HTR-8/SVneo (cell line): ENCODE data around the gene ING3.

Experiments
- DNase-seq: peaks from one replicate; pipeline ENCODE4 v3.0.0; 2011; ENCODE audit warnings: low spot score, mixed read lengths; ENCODE audit not compliant: insufficient read length
- FAIRE-seq: peaks from 2 replicates; lab custom pipeline; 2011; peaks lifted over from hg19 to GRCh38; lab: Jason Lieb, UNC

The ING3 gene

GRCh38 chr7:120950539-120951308 is at the start of gene ING3:
Gene ING3, plus strand, starts transcription at chr7:120950777. Its CDS starts 120 bp downstream, at chr7:120950897.
- DNase-seq, result peak; percentile 77
- FAIRE-seq, result peak; percentile 36

GRCh38 chr7:120915314-120916105 is 35.1 kb upstream of the ING3 start:
- DNase-seq, result no peak
- no peak for FAIRE-seq

- DNase-seq (no peak), FAIRE-seq (no peak)
These were observed 34.5 kb upstream of the ING3 start for GRCh38 chr7:120916121-120916520.

GRCh38 chr7:120916538-120916937 is 34.0 kb upstream of the ING3 start:
- DNase-seq, result no peak

GRCh38 chr7:120919466-120919865 is 31.1 kb upstream of the ING3 start:
- DNase-seq, result no peak
- FAIRE-seq, result no peak

More at GRCh38 chr7:120916538-120916937, 34.0 kb upstream of the ING3 start:
- FAIRE-seq, result no peak

GRCh38 chr7:120920034-120920433 is 30.5 kb upstream of the ING3 start:
- DNase-seq, result no peak
- no peak for FAIRE-seq

- no peak for DNase-seq
- no peak for FAIRE-seq
These were observed 29.8 kb upstream of the ING3 start for GRCh38 chr7:120920591-120921274.

- DNase-seq (no peak), FAIRE-seq (no peak)
These were observed 25.7 kb upstream of the ING3 start for GRCh38 chr7:120924837-120925236.

GRCh38 chr7:120925392-120925791 is 25.2 kb upstream of the ING3 start:
- DNase-seq (no peak), FAIRE-seq (no peak)

- no peak for DNase-seq
- no peak for FAIRE-seq
These were observed 23.6 kb upstream of the ING3 start for GRCh38 chr7:120926943-120927346.

- DNase-seq (no peak), FAIRE-seq (no peak)
These were observed 23.0 kb upstream of the ING3 start for GRCh38 chr7:120927454-120928103.

- DNase-seq (no peak), FAIRE-seq (no peak)
These were observed 19.3 kb upstream of the ING3 start for GRCh38 chr7:120931243-120931642.

GRCh38 chr7:120933475-120933874 is 17.1 kb upstream of the ING3 start:
- FAIRE-seq (no peak), DNase-seq (no peak)

GRCh38 chr7:120939345-120939744 is 11.2 kb upstream of the ING3 start:
- DNase-seq (no peak), FAIRE-seq (no peak)

- DNase-seq (no peak), FAIRE-seq (no peak)
These were observed 9.5 kb upstream of the ING3 start for GRCh38 chr7:120941064-120941463.

- DNase-seq (no peak), FAIRE-seq (no peak)
These were observed 8.7 kb upstream of the ING3 start for GRCh38 chr7:120941856-120942255.

- no peak for FAIRE-seq
These were observed 7.7 kb upstream of the ING3 start for GRCh38 chr7:120942861-120943260.

GRCh38 chr7:120944826-120945562 is 5.6 kb upstream of the ING3 start:
- FAIRE-seq, result no peak
- no peak for DNase-seq

More at GRCh38 chr7:120942861-120943260, 7.7 kb upstream of the ING3 start:
- no peak for DNase-seq

- no peak for FAIRE-seq
These were observed 2.6 kb upstream of the ING3 start for GRCh38 chr7:120947980-120948379.

More at GRCh38 chr7:120947980-120948379, 2.6 kb upstream of the ING3 start:
- DNase-seq, result no peak
